ENCODE data around the gene SNX15.
A peak's percentile ranks its signal among the peaks of the same experiment; 100 is the strongest.
"Not testable (repeated sequence)": the region's sequence is repeated elsewhere in the genome, so short reads cannot be mapped to it uniquely, and the experiment has no call there.

Gene SNX15

DNA sequence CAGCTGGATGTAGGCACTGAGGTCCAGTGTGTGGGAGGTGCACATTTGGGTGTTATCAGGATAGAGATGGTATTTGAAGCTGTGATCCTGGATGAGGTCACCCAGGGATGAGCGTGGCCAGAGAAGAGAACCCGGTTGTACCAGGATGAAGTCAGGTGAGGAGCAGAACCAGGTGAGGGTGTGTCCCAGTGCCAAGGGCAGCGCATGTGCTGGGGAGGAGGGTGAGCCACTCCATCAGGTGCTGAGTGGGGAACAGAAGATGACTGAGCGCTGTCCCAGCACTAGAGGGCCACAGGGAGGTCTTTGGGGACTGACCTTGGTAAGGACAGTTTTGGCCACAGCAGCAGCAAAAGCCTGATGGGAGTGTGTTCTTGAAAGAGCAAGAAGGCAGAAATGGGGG lies 10.5 kb upstream of the SNX15 start:
- no peak for DNase-seq

DNA sequence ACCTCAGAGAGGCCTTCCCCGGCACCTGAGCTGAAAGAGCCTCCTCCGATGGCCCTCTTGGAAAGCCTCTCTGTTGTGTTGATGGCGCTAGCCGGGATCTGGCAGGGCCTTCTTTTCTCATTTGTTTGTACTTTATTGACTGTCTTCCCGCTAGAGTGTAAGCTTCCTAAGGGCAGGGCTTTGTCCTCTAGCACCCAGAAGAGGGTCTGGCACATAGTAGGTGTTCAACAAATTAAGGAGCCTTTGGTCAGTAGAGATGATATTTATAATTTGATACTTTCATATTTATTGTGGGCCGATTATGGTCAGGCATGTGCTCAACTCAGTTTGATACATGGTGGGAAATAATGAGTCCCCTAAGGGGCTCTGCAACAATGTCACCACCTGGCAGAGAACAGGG lies 9.3 kb upstream of the SNX15 start:
- DNase-seq: no peak

DNA sequence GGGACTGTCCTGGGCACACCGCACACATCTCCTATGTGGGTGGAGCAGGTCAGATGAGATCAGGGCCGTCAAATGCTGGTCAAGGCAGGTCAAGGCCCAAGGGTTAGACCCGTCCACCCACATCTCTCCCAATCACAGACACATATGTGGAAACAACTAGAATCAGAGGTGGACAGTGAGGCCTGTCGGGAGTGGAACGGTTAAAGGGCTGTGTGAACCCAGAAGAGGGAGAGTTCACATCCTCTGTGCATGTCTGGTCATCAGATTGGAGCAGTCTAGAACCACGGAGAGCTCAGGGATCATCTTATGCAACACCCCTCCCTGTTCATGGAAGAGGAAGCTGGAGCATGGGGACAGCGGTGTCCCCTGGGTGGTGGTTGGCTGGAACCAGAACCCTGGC lies 7.4 kb upstream of the SNX15 start:
- no peak for DNase-seq

- DNase-seq: no peak
Observed at GRCh38 chr11:65021003-65021402, 6.2 kb upstream of the SNX15 start.

- no peak for DNase-seq
Observed at GRCh38 chr11:65021509-65021908, 5.7 kb upstream of the SNX15 start.

GRCh38 chr11:65023502-65023901 lies 3.7 kb upstream of the SNX15 start:
- DNase-seq: not testable (repeated sequence)

GRCh38 chr11:65026810-65027209 lies 429 bp upstream of the SNX15 start:
- no peak for DNase-seq

GRCh38 chr11:65032216-65032615 lies 5.0 kb downstream of the SNX15 start:
- DNase-seq: no peak

GRCh38 chr11:65034423-65034822 lies 7.2 kb downstream of the SNX15 start:
- DNase-seq: no peak

- DNase-seq: no peak
Observed at GRCh38 chr11:65035579-65035978, 8.3 kb downstream of the SNX15 start.

- DNase-seq: no peak
Observed at GRCh38 chr11:65036931-65037330, 9.7 kb downstream of the SNX15 start.

DNA sequence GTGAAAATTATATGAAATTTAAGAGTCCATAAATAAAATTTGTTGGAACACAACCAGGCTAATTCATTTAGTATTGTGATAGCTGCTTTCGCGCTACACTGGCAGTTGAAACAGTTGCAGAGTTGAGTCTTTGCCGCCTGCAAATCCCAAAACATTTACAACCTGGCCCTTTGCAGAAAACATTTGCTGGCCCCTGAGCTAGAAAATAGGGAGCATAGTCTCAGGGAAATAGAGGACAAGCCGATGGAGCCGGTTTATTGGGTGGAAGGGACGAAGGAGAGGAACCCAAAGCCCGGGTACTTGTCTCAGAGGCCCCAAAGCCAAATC lies 13.2 kb downstream of the SNX15 start:
- no peak for DNase-seq

DNA sequence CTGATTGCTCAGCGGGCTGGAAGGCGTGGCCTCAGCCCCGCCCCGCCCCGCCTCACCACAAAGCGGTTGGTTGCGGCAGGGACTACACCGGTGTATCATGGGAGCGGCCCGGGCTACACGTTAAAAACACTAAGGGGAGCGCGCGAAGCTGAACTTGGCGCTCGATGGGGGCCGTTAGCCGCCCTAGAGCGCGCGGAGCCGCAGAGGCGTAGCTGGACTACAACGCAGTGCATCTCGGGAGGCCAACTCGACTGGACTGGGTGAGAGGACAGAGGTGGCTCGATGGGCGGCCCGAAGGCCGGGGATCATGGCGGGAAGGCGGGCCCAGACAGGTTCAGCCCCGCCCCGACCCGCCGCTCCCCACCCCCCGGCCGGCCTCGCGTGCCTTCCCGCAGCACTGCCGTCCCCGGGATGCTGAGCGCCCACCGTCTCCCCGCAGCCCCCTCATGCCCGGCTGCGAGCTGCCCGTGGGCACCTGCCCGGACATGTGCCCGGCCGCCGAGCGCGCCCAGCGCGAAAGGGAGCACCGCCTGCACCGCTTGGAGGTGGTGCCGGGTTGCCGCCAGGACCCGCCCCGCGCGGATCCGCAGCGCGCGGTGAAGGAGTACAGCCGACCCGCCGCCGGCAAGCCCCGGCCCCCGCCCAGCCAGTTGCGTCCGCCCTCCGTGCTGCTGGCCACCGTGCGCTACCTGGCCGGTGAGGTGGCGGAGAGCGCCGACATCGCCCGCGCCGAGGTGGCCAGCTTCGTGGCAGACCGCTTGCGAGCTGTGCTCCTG lies 13.8 kb downstream of the SNX15 start, which contains the start of gene SAC3D1:
TSS of gene SAC3D1 (plus strand) at position 364 of the 776 bp plus-strand sequence. CDS start at position 447, 83 bp downstream.
- DNase-seq: peak; percentile 98

DNA sequence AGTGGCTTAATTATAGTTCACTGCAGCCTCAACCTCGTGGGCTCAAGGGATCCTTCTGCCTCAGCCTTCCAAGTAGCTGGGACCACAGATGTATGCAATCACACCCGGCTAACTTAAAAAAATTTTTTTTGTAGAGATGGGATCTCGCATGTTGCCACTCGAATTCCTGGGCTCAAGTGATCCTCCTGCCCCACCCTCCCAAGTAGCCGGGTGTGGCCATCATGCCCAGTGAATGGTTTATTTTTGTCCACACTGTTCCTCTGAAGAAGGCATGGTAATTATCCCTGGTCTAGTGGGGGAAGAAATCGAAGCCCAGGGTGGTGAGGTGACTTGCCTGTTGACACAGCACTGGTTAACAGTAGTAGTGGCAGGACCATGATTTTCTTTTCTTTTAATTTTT lies 15.7 kb downstream of the SNX15 start:
- no peak for DNase-seq

GRCh38 chr11:65043881-65044501 lies 16.8 kb downstream of the SNX15 start:
- no peak for DNase-seq

DNA sequence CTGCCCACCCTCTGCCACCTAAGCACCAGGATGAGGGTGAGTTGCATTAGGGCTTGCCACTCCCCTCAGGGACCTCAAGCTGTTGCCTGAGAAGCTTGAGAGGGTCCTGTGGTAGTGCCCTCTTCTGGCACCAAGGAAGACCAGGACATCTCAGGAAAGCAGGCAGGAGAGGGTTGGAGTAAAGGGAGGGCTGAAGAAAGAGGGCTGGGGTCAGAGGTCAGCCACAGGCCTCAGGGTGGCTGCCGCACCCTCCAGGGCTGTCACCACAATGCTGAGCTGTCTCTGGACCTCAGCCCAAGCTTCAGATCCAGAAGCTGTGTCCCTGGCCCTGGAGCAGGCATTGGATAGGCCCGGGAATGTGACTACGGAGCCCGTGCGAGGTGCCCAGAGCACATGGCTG lies 17.8 kb downstream of the SNX15 start:
- no peak for DNase-seq

DNA sequence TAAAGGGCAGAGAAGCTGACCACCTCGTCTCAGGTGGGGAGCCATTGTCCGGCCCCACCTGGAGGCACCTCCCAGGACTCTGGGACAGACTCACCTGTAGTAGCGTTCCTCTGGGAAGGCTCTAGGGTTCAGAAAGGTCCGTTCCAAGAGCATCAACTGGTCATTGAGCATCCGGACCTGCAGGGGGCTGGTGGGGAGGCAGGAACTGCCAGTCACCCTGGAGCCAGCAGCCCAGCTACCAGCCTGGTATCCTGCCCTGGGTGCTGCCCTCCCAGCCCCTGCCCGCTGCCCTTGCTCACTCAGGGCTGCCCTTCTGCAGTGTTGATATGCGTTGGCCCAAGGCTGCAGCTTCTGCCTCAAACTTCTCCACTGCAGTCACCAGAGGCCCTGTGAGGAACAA lies 18.5 kb downstream of the SNX15 start:
- DNase-seq: no peak

DNA sequence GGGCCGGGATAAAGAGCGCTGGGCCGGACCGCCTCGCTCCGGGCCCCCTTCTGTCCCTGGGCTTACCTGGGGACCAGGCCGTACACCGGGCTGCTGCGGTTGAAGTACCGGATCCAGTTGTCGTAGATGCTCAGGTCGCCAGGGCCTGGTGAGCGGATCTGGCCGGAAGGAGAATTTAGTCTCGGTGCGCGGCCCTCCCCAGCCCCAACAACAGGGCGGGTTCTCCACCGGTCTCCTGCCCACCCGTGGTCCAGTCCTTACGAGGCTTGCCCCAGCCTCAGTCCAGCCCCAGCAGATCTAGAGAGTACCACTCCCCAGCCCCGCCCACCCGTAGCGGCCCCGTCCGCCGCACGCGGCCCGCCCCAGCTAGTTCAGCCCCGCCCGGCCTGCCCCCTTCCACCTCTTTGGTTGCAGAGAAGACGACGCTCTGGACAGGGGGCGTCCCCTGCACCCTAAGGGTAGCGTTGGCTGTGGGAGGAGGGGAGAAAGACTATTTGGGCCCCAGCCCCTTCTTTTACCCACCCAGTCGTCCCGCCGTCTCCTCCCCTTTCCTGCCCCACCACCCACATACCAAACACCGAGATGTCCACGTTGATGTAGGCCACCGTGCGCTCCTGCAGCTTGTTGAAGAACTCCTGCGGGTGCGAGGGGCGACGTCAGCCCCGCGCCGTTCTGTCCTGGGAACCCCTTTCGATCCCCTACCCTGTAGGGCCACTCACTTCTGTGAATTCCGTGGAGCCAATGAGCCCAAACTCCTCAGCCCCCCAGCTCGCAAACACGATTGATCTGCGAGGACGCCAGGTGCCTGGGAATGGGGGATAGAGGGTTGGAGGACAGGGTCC lies 20.6 kb downstream of the SNX15 start:
- DNase-seq: no peak

DNA sequence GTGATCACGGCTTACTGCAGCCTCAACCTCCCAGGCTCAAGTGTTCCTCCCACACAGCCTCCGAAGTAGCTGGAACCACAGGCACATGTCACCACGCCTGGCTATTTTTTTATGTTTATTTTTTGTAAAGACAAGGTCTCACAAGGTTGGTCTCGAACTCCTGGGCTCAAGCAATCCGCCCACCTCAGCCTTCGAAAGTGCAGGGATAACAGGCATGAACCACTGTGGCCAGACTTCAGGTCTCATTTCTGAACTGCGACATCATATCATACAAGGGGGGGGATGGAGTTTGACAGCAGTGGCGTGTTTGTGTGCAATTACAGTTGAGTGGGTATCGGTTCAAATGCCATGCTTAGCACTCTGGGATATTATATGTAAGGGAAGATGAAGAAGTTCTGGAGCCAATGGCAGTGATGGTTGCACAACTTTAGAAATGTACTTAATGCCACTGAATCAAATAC lies 24.2 kb downstream of the SNX15 start:
- no peak for DNase-seq

- no peak for DNase-seq
Observed at GRCh38 chr11:65053827-65054508, 26.7 kb downstream of the SNX15 start.

DNA sequence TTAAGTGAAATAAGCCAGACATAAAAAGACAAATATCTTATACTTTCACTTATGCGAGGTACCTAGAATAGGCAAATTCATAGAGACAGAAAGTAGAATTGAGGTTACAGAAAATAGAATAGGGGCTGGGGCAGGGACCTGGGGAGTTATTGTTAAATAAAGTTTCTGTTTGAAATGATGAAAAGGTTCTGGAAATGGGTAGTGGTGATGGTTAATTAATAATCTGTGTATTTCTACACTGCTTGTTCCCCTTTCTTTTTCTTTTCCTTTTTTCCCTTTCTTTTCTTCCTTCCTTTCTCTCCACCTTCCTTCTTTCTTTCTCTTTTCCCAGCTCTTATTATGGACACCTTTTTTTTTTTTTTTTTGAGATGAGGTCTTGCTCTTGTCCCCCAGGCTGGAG lies 28.3 kb downstream of the SNX15 start:
- no peak for DNase-seq

- DNase-seq: no peak
Observed at GRCh38 chr11:65056999-65057398, 29.8 kb downstream of the SNX15 start.

DNA sequence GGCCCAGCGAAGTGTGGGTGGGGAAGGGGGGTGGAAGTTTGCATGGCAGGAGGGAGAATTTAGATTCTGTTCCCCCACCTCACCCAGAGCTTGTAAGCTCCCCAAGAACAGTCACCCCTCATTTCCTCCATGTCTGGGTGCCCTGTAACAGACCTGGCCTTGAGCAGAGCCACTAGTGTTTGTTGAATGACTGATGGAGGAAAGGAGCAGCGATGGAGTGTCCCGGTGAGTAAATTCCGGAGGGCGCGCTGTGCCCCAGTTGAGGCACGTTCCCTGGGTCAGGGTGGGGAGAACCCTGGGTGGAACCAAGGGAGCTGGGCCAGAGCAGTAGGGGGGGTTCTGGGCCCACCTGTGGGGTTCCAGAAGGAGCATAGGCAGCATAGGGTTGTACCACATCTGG lies 30.3 kb downstream of the SNX15 start:
- no peak for DNase-seq
